Vagina (tissue), 2 donors: ENCODE measurements around the gene LAMA2.

ENCODE experiments used
- CTCF ChIP-seq, 3 experiments: fragments of 450-650 bp in 2 of 3; fragments of 200-600 bp in 1 of 3; sonication (generic) in 1 of 3; IDR thresholded peaks; one replicate each; pipeline ENCODE4 v1.5.1; 2017 to 2019; ENCODE audit warnings: antibody characterized with exemption in 3 of 3, mild to moderate bottlenecking in 2 of 3, moderate library complexity in 2 of 3
- POLR2A ChIP-seq, 2 donors: fragments of 450-650 bp; IDR thresholded peaks; one replicate each; pipeline ENCODE4 v1.6.1; 2017; ENCODE audit warnings: antibody characterized with exemption in 2 of 2, mild to moderate bottlenecking in 2 of 2, moderate library complexity in 2 of 2
- POLR2AphosphoS5 ChIP-seq, 2 donors: sonication (generic); formaldehyde crosslinking; IDR thresholded peaks; one replicate each; pipeline ENCODE4 v1.9.0; 2017; ENCODE audit warnings: antibody characterized with exemption in 2 of 2, mild to moderate bottlenecking in 2 of 2, low read depth in 1 of 2; ENCODE audit not compliant: insufficient read depth in 1 of 2

GRCh38 chr6:129269076-129269475 lies 386.1 kb downstream of the LAMA2 start:
- TF ChIP-seq CTCF (IDR thresholded peaks at IDR 0.05) (no peak), POLR2A (IDR thresholded peaks at IDR 0.05) (no peak), POLR2AphosphoS5 (IDR thresholded peaks at IDR 0.05; ENCODE audit: insufficient read depth in 1 of 2, low read depth in 1 of 2) (no peak)
